Astrocyte of the spinal cord (primary cell): ENCODE data around the gene PTPRT.

Experiments
- DNase-seq: peaks from one replicate; pipeline ENCODE4 v3.0.0; 2011; ENCODE audit warnings: low read depth, low spot score
- H3K4me3 ChIP-seq: 2 replicates; pipeline ENCODE4 v1.5.1; 2011; ENCODE audit warnings: low read depth, mild to moderate bottlenecking, low read length, moderate library complexity
- in situ Hi-C: cut with HindIII; loops from 2 replicates; pipeline ENCODE4 v1.10.0; 2017; ENCODE audit warnings: low sequenced_read_pairs
- TF ChIP-seq, protein P1 (sequence below): IDR thresholded peaks from 2 replicates; pipeline ENCODE4 v1.5.1; 2012; ENCODE audit warnings: low read depth, mild to moderate bottlenecking, low read length, inconsistent platforms

The PTPRT gene

DNA sequence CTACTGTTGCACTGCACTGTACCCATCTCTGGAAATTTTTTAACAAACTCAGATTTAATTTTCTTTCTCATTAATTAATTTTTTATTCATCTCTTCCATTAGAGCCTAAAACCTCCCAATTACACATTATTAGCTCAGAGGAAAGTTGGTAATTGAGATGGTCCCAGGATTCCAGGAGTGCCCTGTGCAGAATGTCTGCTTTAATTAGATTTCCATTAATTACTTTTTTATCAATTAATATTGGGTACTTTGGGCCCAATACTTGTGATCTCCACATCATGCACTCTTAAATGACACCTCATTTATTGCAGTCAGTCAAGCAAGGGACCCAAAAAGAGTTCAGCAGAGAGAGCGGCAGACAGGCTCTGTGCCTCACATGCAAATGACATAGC is 232.0 kb downstream of the PTPRT start:
- no peak overlapping the region for H3K4me3 ChIP-seq
- in situ Hi-C loops = no loop called here
- TF ChIP-seq, protein P1, sequence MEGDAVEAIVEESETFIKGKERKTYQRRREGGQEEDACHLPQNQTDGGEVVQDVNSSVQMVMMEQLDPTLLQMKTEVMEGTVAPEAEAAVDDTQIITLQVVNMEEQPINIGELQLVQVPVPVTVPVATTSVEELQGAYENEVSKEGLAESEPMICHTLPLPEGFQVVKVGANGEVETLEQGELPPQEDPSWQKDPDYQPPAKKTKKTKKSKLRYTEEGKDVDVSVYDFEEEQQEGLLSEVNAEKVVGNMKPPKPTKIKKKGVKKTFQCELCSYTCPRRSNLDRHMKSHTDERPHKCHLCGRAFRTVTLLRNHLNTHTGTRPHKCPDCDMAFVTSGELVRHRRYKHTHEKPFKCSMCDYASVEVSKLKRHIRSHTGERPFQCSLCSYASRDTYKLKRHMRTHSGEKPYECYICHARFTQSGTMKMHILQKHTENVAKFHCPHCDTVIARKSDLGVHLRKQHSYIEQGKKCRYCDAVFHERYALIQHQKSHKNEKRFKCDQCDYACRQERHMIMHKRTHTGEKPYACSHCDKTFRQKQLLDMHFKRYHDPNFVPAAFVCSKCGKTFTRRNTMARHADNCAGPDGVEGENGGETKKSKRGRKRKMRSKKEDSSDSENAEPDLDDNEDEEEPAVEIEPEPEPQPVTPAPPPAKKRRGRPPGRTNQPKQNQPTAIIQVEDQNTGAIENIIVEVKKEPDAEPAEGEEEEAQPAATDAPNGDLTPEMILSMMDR = no peak
- no peak for DNase-seq

DNA sequence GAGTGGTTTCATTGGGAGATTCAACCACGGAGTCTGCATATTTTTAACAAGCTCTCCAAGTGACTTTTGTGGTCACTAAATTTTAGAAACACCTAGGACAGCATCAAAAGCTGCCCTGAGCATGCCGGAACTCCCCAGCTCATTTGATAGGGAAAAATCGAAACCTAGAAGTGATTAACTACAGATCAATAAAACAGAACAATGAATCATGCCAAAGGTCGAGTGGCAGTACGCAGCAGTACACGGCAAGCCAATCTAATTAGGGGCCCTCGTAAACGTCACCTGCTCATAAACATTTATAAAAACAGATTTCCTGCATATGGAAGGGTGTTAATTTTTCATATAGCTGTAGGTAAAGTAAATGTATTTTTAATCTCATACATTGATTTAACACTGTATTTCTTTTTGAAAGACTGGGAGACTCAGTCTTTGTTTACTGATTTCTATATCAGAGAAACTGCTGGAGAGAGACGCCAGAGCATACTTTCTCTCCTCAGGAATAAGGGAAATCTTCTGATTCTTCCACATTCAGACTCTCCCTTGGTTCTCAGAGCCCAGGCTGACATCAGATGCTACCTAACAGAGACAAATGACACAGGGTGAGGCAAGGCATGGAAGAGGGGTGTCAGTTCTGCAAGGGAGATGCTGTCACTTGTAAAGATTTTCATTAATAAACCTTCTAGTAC is 232.5 kb downstream of the PTPRT start:
- no peak overlapping the region for H3K4me3 ChIP-seq
- no peak for DNase-seq
- in situ Hi-C loops = no loop called here
- TF ChIP-seq, protein P1 = no peak

- TF ChIP-seq, protein P1 = no peak
- in situ Hi-C loops = no loop called here
- DNase-seq = no peak
- no peak overlapping the region for H3K4me3 ChIP-seq
Measured at GRCh38 chr20:42955713-42956112, 234.0 kb downstream of the PTPRT start.

DNA sequence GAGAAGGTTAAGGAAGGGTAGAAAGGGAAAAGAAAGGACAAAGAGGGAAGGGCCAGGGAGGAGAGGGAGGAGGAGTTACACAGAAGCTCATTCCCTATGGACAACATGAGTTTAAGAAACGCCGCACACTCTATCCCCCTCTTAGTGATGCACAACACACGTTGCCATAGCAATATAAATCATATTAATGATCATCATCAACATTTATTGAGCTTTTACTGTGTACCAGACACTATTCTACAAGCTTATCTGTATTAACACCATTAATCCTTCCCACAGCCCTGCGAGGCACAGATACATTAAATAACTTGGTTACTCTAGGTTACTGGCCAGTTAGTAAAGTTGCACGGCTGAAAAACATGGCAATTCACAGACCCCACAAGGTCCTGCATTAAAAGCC is 234.8 kb downstream of the PTPRT start:
- no peak for DNase-seq
- in situ Hi-C loops = no loop called here
- TF ChIP-seq, protein P1 = no peak
- no peak overlapping the region for H3K4me3 ChIP-seq

- no peak for DNase-seq
- TF ChIP-seq, protein P1 = no peak
- in situ Hi-C loops = no loop called here
- H3K4me3 ChIP-seq = no peak overlapping the region
Measured at GRCh38 chr20:42949950-42950349, 239.8 kb downstream of the PTPRT start.

DNA sequence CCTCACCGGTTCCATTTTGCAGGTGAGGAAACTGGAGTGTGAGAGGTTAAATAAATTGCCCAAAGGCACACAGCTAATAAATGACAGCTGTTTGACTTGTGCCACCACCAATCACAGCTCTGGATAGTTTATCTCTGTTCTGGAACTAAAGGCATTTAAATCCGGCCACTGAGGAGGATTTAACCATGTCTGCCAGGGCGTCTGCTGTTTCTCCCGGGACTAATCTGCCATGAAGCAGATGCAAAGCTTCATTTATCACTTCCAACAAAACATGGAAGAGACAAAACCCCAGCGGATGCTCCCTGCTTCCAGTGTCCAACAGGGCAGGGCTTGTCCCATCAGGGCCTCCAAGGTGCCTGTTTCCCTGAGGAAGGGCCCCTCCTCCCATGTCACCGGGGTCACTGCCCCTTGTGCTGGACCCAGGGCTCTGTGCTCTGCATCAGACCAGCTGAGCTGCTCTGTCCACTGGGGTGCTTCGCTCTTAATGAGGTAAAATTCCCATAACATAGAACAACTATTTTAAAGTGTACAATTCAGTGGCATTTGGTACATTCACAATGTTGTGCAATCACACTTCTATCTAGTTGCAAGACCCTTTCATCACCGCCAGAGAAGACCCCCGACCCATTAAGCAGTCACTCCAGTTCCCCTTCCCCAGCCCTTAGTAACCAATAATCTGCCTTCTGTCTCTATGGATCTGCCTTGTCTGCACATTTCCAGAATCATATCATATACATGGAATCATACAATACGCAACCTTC is 244.3 kb downstream of the PTPRT start:
- TF ChIP-seq, protein P1 = no peak
- in situ Hi-C loops = no loop called here
- H3K4me3 ChIP-seq = no peak overlapping the region
- no peak for DNase-seq
